Stomach (tissue), 4 donors: ENCODE results near the gene PCDHGA9.

Source experiments
- CTCF ChIP-seq, 7 experiments: fragments of 450-650 bp in 4 of 7; fragments of 200-600 bp in 3 of 7; sonication (generic) in 3 of 7; IDR thresholded peaks; one replicate each; pipeline ENCODE4 v1.5.1; 2016 to 2019; ENCODE audit warnings: antibody characterized with exemption in 7 of 7, control low read depth in 2 of 7, mild to moderate bottlenecking in 1 of 7
- POLR2A ChIP-seq, 4 donors: fragments of 450-650 bp; IDR thresholded peaks; one replicate each; pipeline ENCODE4 v1.6.1; 2016; ENCODE audit warnings: antibody characterized with exemption in 4 of 4, control low read depth in 2 of 4, mild to moderate bottlenecking in 1 of 4, moderate library complexity in 1 of 4

DNA sequence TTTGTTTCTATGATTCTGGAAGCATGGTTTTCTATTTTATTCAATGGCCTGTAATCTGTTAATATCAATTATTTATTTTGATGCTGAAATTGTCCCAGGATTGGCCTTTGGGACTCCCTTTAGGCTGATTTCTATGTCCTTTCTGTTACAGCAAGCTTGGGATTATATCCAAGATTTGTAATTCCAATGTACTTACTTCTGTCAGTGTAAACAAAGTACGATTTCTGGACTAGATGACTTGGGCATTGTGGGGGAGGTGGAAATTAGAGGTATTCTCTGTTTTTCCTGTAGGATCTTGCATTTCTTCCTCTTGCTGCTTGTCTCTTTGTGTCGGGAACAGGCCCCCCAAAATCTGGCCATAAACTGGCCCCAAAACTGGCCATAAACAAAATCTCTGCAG lies 31.4 kb downstream of the PCDHGA9 start:
- TF ChIP-seq POLR2A (IDR thresholded peaks at IDR 0.05) (no peak), CTCF (IDR thresholded peaks at IDR 0.05) (no peak)
